Stimulated activated CD4-positive, alpha-beta T cell treated with anti-CD3 and anti-CD28 coated beads, Interleukin-1b, Interleukin-23, amount 100 ng/mL, for 48 hours (primary cell): ENCODE measurements around the gene CKS1B.
"Not testable (repeated sequence)": the region's sequence is repeated elsewhere in the genome, so short reads cannot be mapped to it uniquely, and the experiment has no call there.

Experiments used
- DNase-seq: peaks from one replicate; pipeline ENCODE4 v3.0.0-alpha.2; 2020

The CKS1B gene

GRCh38 chr1:154988058-154988954 lies 13.8 kb downstream of the CKS1B start:
- DNase-seq, result no peak

GRCh38 chr1:154989195-154989860 lies 14.8 kb downstream of the CKS1B start:
- no peak for DNase-seq

- no peak for DNase-seq
These were observed 15.8 kb downstream of the CKS1B start for GRCh38 chr1:154990276-154990675.

- no peak for DNase-seq
These were observed 18.5 kb downstream of the CKS1B start for GRCh38 chr1:154992721-154993571.

GRCh38 chr1:154993572-154994268 lies 19.2 kb downstream of the CKS1B start, which contains the start of gene LENEP:
TSS of gene LENEP (plus strand) at chr1:154993586. CDS start at chr1:154993608, 22 bp downstream.
- DNase-seq, result no peak

- DNase-seq, result no peak
These were observed 19.7 kb downstream of the CKS1B start for GRCh38 chr1:154994269-154994587.

- DNase-seq, result no peak
These were observed 20.1 kb downstream of the CKS1B start for GRCh38 chr1:154994591-154994990.

GRCh38 chr1:154995301-154995983 lies 21.0 kb downstream of the CKS1B start:
- DNase-seq, result not testable (repeated sequence)

GRCh38 chr1:154996966-154997701 lies 22.7 kb downstream of the CKS1B start:
- no peak for DNase-seq

GRCh38 chr1:154998201-154998780 lies 23.8 kb downstream of the CKS1B start:
- no peak for DNase-seq

GRCh38 chr1:154998818-154999570 lies 24.5 kb downstream of the CKS1B start:
- peak; percentile 82 for DNase-seq

GRCh38 chr1:154999571-155000410 lies 25.3 kb downstream of the CKS1B start:
- DNase-seq, result peak; percentile 71

- DNase-seq, result no peak
These were observed 25.9 kb downstream of the CKS1B start for GRCh38 chr1:155000411-155000725.

- peak; percentile 88 for DNase-seq
These were observed 26.4 kb downstream of the CKS1B start for GRCh38 chr1:155000726-155001424.

- DNase-seq, result no peak
These were observed 26.9 kb downstream of the CKS1B start for GRCh38 chr1:155001425-155001674.

GRCh38 chr1:155001675-155002463 lies 27.4 kb downstream of the CKS1B start:
- DNase-seq, result peak; percentile 99

- DNase-seq, result no peak
These were observed 28.2 kb downstream of the CKS1B start, which contains the start of gene ZBTB7B for GRCh38 chr1:155002464-155003226. TSS of gene ZBTB7B (plus strand) at chr1:155002802. CDS start at chr1:155014661, 11,859 bp downstream.
